Hematopoietic multipotent progenitor cell treated with erythropoietin and hydrocortisone succinate and interleukin-3 and kit ligand, for 6 days (in vitro differentiated cells): Measurements from ENCODE around the gene MEOX1.

Experiments
- DNase-seq: peaks from one replicate; pipeline ENCODE4 v3.0.0-alpha.2; 2015

Gene MEOX1

GRCh38 chr17:43650471-43650870, 11.3 kb downstream of the MEOX1 start:
- DNase-seq = no peak

GRCh38 chr17:43648916-43649315, 12.8 kb downstream of the MEOX1 start:
- peak; percentile 14 for DNase-seq

- DNase-seq = no peak
Observed at GRCh38 chr17:43645765-43646481, 15.8 kb downstream of the MEOX1 start.

- DNase-seq = no peak
Observed at GRCh38 chr17:43645450-43645764, 16.3 kb downstream of the MEOX1 start.

- DNase-seq = no peak
Observed at GRCh38 chr17:43644081-43644480, 17.6 kb downstream of the MEOX1 start.

- DNase-seq = no peak
Observed at GRCh38 chr17:43641416-43641815, 20.3 kb downstream of the MEOX1 start.

- DNase-seq = no peak
Observed at GRCh38 chr17:43640491-43641252, 21.1 kb downstream of the MEOX1 start.

GRCh38 chr17:43637563-43638323, 24.0 kb downstream of the MEOX1 start:
- DNase-seq = no peak

- no peak for DNase-seq
Observed at GRCh38 chr17:43636426-43636825, 25.3 kb downstream of the MEOX1 start.

GRCh38 chr17:43634591-43635125, 27.1 kb downstream of the MEOX1 start:
- no peak for DNase-seq

- DNase-seq = no peak
Observed at GRCh38 chr17:43632221-43632620, 29.5 kb downstream of the MEOX1 start.

GRCh38 chr17:43631429-43631828, 30.3 kb downstream of the MEOX1 start:
- no peak for DNase-seq

GRCh38 chr17:43628089-43628650, 33.6 kb downstream of the MEOX1 start:
- no peak for DNase-seq

GRCh38 chr17:43627653-43628052, 34.1 kb downstream of the MEOX1 start:
- DNase-seq = no peak

GRCh38 chr17:43626023-43626422, 35.7 kb downstream of the MEOX1 start:
- no peak for DNase-seq

- DNase-seq = no peak
Observed at GRCh38 chr17:43625606-43626005, 36.1 kb downstream of the MEOX1 start.

- DNase-seq = no peak
Observed at GRCh38 chr17:43620581-43620980, 41.1 kb downstream of the MEOX1 start.

- DNase-seq = no peak
Observed at GRCh38 chr17:43620147-43620546, 41.6 kb downstream of the MEOX1 start.

- DNase-seq = no peak
Observed at GRCh38 chr17:43619705-43620104, 42.0 kb downstream of the MEOX1 start.

GRCh38 chr17:43618276-43618675, 43.4 kb downstream of the MEOX1 start:
- DNase-seq = no peak

- DNase-seq = no peak
Observed at GRCh38 chr17:43616852-43617251, 44.9 kb downstream of the MEOX1 start.

- DNase-seq = no peak
Observed at GRCh38 chr17:43616421-43616820, 45.3 kb downstream of the MEOX1 start.

- no peak for DNase-seq
Observed at GRCh38 chr17:43616029-43616351, 45.7 kb downstream of the MEOX1 start.
